ENCODE data around the gene EVA1C. TPM values are rescaled to one million over a fixed set of nuclear protein-coding genes. Genes with fewer than 3 reads are reported as not detected.

Gene EVA1C
- total and polyA plus RNA-seq, 9 donors, result 27.1 to 156 (median 48.8) TPM

GRCh38 chr21:32532636-32533035, 120.1 kb downstream of the EVA1C start:
- H3K27me3 ChIP-seq, result no peaks in the 10 kb centered on the region
- no peaks in the 10 kb centered on the region for H3K9me3 ChIP-seq
- no peak for TF ChIP-seq EP300 (IDR thresholded peaks at IDR 0.05)
- no peak for TF ChIP-seq CTCF (IDR thresholded peaks at IDR 0.05)
- TF ChIP-seq POLR2A (IDR thresholded peaks at IDR 0.05), result no peak
- H3K36me3 ChIP-seq, result no peaks in the 10 kb centered on the region
- DNase-seq, result no peak
- intact Hi-C loops (cut with DNase I), result no loop called here
- H3K4me3 ChIP-seq, result no peak overlapping the region
- WGBS, 3 donors, result 68 to 72% (median 69%) methylated on average over 6 of the region's 6 CpGs
- H3K27ac ChIP-seq, result no peak overlapping the region
- no peaks in the 10 kb centered on the region for H3K4me1 ChIP-seq (ENCODE audit: insufficient read depth)

GRCh38 chr21:32533053-32533452, 120.5 kb downstream of the EVA1C start:
- 81 to 83% (median 83%) methylated on average over 4 of the region's 4 CpGs for WGBS, 3 donors
- Histone ChIP-seq H3K9me3 (no peaks in the 10 kb centered on the region), H3K36me3 (no peaks in the 10 kb centered on the region), H3K27ac (no peak overlapping the region), H3K27me3 (no peaks in the 10 kb centered on the region), H3K4me3 (no peak overlapping the region), H3K4me1 (ENCODE audit: insufficient read depth) (no peaks in the 10 kb centered on the region)
- intact Hi-C loops (cut with DNase I), result no loop called here
- TF ChIP-seq CTCF (IDR thresholded peaks at IDR 0.05), result no peak
- no peak for TF ChIP-seq POLR2A (IDR thresholded peaks at IDR 0.05)
- no peak for TF ChIP-seq EP300 (IDR thresholded peaks at IDR 0.05)
- no peak for DNase-seq

GRCh38 chr21:32533611-32534010, 121.1 kb downstream of the EVA1C start:
- Histone ChIP-seq H3K9me3 (no peaks in the 10 kb centered on the region), H3K4me1 (ENCODE audit: insufficient read depth) (no peaks in the 10 kb centered on the region), H3K27ac (no peak overlapping the region), H3K4me3 (no peak overlapping the region), H3K36me3 (no peaks in the 10 kb centered on the region), H3K27me3 (no peaks in the 10 kb centered on the region)
- DNase-seq, result no peak
- intact Hi-C loops (cut with DNase I), result no loop called here
- no peak for TF ChIP-seq CTCF (IDR thresholded peaks at IDR 0.05)
- TF ChIP-seq POLR2A (IDR thresholded peaks at IDR 0.05), result no peak
- TF ChIP-seq EP300 (IDR thresholded peaks at IDR 0.05), result no peak
- WGBS, 3 donors, result 96 to 98% (median 97%) methylated on average over 7 of the region's 7 CpGs

- WGBS, 3 donors, result 85 to 88% (median 87%) methylated on average over 8 of the region's 8 CpGs
- TF ChIP-seq CTCF (IDR thresholded peaks at IDR 0.05), result no peak
- Histone ChIP-seq H3K36me3 (no peaks in the 10 kb centered on the region), H3K4me1 (ENCODE audit: insufficient read depth) (no peaks in the 10 kb centered on the region), H3K4me3 (no peak overlapping the region), H3K27ac (no peak overlapping the region), H3K27me3 (no peaks in the 10 kb centered on the region), H3K9me3 (no peaks in the 10 kb centered on the region)
- no peak for DNase-seq
- intact Hi-C loops (cut with DNase I), result no loop called here
These were observed 121.6 kb downstream of the EVA1C start for GRCh38 chr21:32534113-32534512.

GRCh38 chr21:32535612-32536011, 123.1 kb downstream of the EVA1C start:
- intact Hi-C loops (cut with DNase I), result no loop called here
- Histone ChIP-seq H3K27me3 (no peaks in the 10 kb centered on the region), H3K9me3 (no peaks in the 10 kb centered on the region), H3K4me3 (no peak overlapping the region), H3K4me1 (ENCODE audit: insufficient read depth) (no peaks in the 10 kb centered on the region), H3K36me3 (no peaks in the 10 kb centered on the region), H3K27ac (no peak overlapping the region)
- WGBS, 3 donors, result 97 to 98% (median 97%) methylated on average over 7 of the region's 7 CpGs
- TF ChIP-seq CTCF (IDR thresholded peaks at IDR 0.05), result no peak
- no peak for TF ChIP-seq POLR2A (IDR thresholded peaks at IDR 0.05)
- TF ChIP-seq EP300 (IDR thresholded peaks at IDR 0.05), result no peak
- DNase-seq, result no peak

All from ovary (tissue), 9 donors.